OCI-LY1 (cell line): Measurements from ENCODE around the gene ATP8A1.

Source experiments
- H2AFZ ChIP-seq: fragments of 200-600 bp; sonication (generic), shearing (Covaris generic); 2 replicates; pipeline ENCODE4 v1.6.0; 2014; ENCODE audit warnings: antibody characterized with exemption, mild to moderate bottlenecking, low read length
- H3F3A ChIP-seq: fragments of 200-600 bp; sonication (generic), shearing (Covaris generic); 2 replicates; pipeline ENCODE4 v1.6.0; 2014; ENCODE audit warnings: mild to moderate bottlenecking, antibody characterized with exemption, low read length, moderate library complexity; ENCODE audit not compliant: insufficient read depth
- H3K27ac ChIP-seq: fragments of 200-600 bp; sonication (generic); 2 replicates; pipeline ENCODE4 v1.5.1; 2014; ENCODE audit warnings: low read length, mixed run types, mild to moderate bottlenecking, low read depth; ENCODE audit not compliant: poor library complexity, severe bottlenecking
- H3K27me3 ChIP-seq: fragments of 200-600 bp; sonication (generic); 2 replicates; pipeline ENCODE4 v1.6.0; 2014; ENCODE audit warnings: antibody characterized with exemption, mild to moderate bottlenecking, low read length, moderate library complexity; ENCODE audit not compliant: insufficient read depth
- H3K36me3 ChIP-seq: fragments of 200-600 bp; sonication (generic); 2 replicates; pipeline ENCODE4 v1.6.1; 2014; ENCODE audit warnings: mild to moderate bottlenecking, antibody characterized with exemption, low read length, moderate library complexity, mixed read lengths; ENCODE audit not compliant: insufficient read depth
- H3K4me1 ChIP-seq: fragments of 200-600 bp; sonication (generic); 2 replicates; pipeline ENCODE4 v1.5.1; 2014; ENCODE audit warnings: mild to moderate bottlenecking, low read length, moderate library complexity; ENCODE audit not compliant: insufficient read depth, severe bottlenecking
- H3K4me2 ChIP-seq: fragments of 200-600 bp; sonication (generic), shearing (Covaris generic); 2 replicates; pipeline ENCODE4 v1.6.1; 2014; ENCODE audit warnings: low read length
- H3K4me3 ChIP-seq: fragments of 200-600 bp; sonication (generic); 2 replicates; pipeline ENCODE4 v1.5.1; 2014; ENCODE audit warnings: low read length, low read depth, mild to moderate bottlenecking, mixed read lengths; ENCODE audit not compliant: poor library complexity, severe bottlenecking
- H3K79me2 ChIP-seq: fragments of 200-600 bp; shearing (Covaris generic); 2 replicates; pipeline ENCODE4 v1.6.1; 2016; ENCODE audit warnings: mixed run types, low read length, mixed read lengths; ENCODE audit not compliant: insufficient read depth
- H3K9ac ChIP-seq: fragments of 200-600 bp; sonication (generic), shearing (Covaris generic); 2 replicates; pipeline ENCODE4 v1.6.1; 2014; ENCODE audit warnings: mild to moderate bottlenecking, low read length, mixed read lengths
- H3K9me2 ChIP-seq: fragments of 200-600 bp; sonication (generic), shearing (Covaris generic); 2 replicates; pipeline ENCODE4 v1.6.1; 2014; ENCODE audit warnings: low read depth, mild to moderate bottlenecking, low read length, mixed read lengths
- H3K9me3 ChIP-seq: fragments of 200-600 bp; shearing (Covaris generic); 2 replicates; pipeline ENCODE4 v1.6.1; 2014; ENCODE audit warnings: low read length, mixed read lengths
- H4K20me1 ChIP-seq: fragments of 200-600 bp; sonication (generic), shearing (Covaris generic); 2 replicates; pipeline ENCODE4 v1.6.0; 2016; ENCODE audit warnings: mild to moderate bottlenecking, low read length; ENCODE audit not compliant: insufficient read depth
- CTCF ChIP-seq: fragments of 200-600 bp; sonication (generic), shearing (Covaris generic); IDR thresholded peaks from 2 replicates; pipeline ENCODE4 v1.5.1; 2017; ENCODE audit warnings: mild to moderate bottlenecking, antibody characterized with exemption, low read length, moderate library complexity, mixed read lengths
- EZH2 ChIP-seq: fragments of 200-600 bp; sonication (generic), shearing (Covaris generic); IDR thresholded peaks from 2 replicates; pipeline ENCODE4 v1.8.0; 2017; ENCODE audit warnings: borderline replicate concordance, mixed run types, mild to moderate bottlenecking, antibody characterized with exemption, low read length, moderate library complexity, mixed read lengths

ATP8A1 gene

GRCh38 chr4:42390622-42391354 lies 266.1 kb downstream of the ATP8A1 start:
- Histone ChIP-seq H3K79me2 (no peaks in the 10 kb centered on the region), H4K20me1 (no peaks in the 10 kb centered on the region), H3K27ac (no peak overlapping the region), H3K9me3 (no peaks in the 10 kb centered on the region), H3K9me2 (no peaks in the 10 kb centered on the region), H2AFZ (peak overlapping the region; percentile 93), H3K4me2 (peak overlapping the region; percentile 43), H3K4me1 (peaks cover 15% of the 10 kb centered on the region), H3K9ac (peak overlapping the region; percentile 12; the same call in 1 of the 2 replicates), H3K4me3 (peak overlapping the region; percentile 7), H3K27me3 (no peaks in the 10 kb centered on the region), H3F3A (no peaks in the 10 kb centered on the region), H3K36me3 (no peaks in the 10 kb centered on the region)
- TF ChIP-seq CTCF (no peak), EZH2 (no peak)

DNA sequence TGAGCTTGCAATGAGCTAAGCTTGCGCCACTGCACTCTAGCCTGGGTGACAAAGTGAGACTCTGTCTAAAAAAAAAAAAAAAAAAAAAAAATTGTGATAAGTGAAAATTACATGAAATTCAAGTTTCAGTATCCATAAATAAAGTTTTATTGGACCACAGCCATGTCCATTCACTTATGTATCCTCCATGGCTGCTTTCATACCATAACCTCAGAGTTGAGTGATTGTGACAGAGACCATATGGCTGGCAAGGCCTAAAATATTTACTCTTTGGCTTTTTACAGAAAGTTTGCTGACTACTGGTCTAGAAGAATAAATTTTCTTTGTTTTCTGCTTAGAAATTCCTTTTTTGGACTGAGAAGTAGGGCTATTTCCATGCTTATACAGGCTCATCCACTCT lies 271.4 kb downstream of the ATP8A1 start:
- H3K36me3 ChIP-seq: no peaks in the 10 kb centered on the region
- no peak overlapping the region for H3K4me3 ChIP-seq
- H3K4me1 ChIP-seq: peaks cover 3% of the 10 kb centered on the region
- H3K79me2 ChIP-seq: no peaks in the 10 kb centered on the region
- no peaks in the 10 kb centered on the region for H3K9me2 ChIP-seq
- no peak overlapping the region for H3K27ac ChIP-seq
- no peak overlapping the region for H3K9ac ChIP-seq
- H4K20me1 ChIP-seq: no peaks in the 10 kb centered on the region
- H3K27me3 ChIP-seq: no peaks in the 10 kb centered on the region
- no peak overlapping the region for H2AFZ ChIP-seq
- TF ChIP-seq CTCF (no peak), EZH2 (no peak)
- H3K9me3 ChIP-seq: no peaks in the 10 kb centered on the region
- no peaks in the 10 kb centered on the region for H3F3A ChIP-seq
- no peak overlapping the region for H3K4me2 ChIP-seq

GRCh38 chr4:42381666-42382065 lies 275.2 kb downstream of the ATP8A1 start:
- no peaks in the 10 kb centered on the region for H3K9me2 ChIP-seq
- no peaks in the 10 kb centered on the region for H3K79me2 ChIP-seq
- no peaks in the 10 kb centered on the region for H3F3A ChIP-seq
- no peak for TF ChIP-seq CTCF
- no peak for TF ChIP-seq EZH2
- no peak overlapping the region for H3K9ac ChIP-seq
- H3K36me3 ChIP-seq: no peaks in the 10 kb centered on the region
- H3K27me3 ChIP-seq: no peaks in the 10 kb centered on the region
- no peaks in the 10 kb centered on the region for H3K9me3 ChIP-seq
- no peak overlapping the region for H3K4me2 ChIP-seq
- H3K4me1 ChIP-seq: no peaks in the 10 kb centered on the region
- H3K27ac ChIP-seq: no peak overlapping the region
- no peaks in the 10 kb centered on the region for H4K20me1 ChIP-seq
- no peak overlapping the region for H2AFZ ChIP-seq
- no peak overlapping the region for H3K4me3 ChIP-seq
